IMR-90 (cell line): ENCODE data around the gene TPSB2. TPM values are rescaled to one million over a fixed set of nuclear protein-coding genes. Genes with fewer than 3 reads are reported as not detected.

ENCODE experiments used
- ATAC-seq: fragments of 200-7000 bp; cut with Tn5 transposase; 2 replicates; pipeline ENCODE4 v1.9.1; 2020; ENCODE audit warnings: low read depth, mild to moderate bottlenecking, moderate library complexity
- BruUV-seq: library from RNA; stranded (reverse); fragments of 400-500 nt; replicated peaks from 2 replicates; lab custom pipeline; 2021; lab: Mats Ljungman, UMichigan
- CTCF ChIA-PET: fragments of 300-600 bp; formaldehyde crosslinking; extraction: SDS; loops from one replicate; lab custom pipeline; 2021; ENCODE audit warnings: antibody characterized with exemption; lab: Yijun Ruan, JAX
- POLR2A ChIA-PET: fragments of 300-600 bp; sonication (Branson Sonifier 250); formaldehyde crosslinking; loops from one replicate; lab custom pipeline; 2022; ENCODE audit warnings: antibody characterized with exemption; ENCODE audit not compliant: unreplicated experiment; lab: Charles Lee
- DNase-seq: peaks from one replicate; pipeline ENCODE4 v3.0.0; 2013
- H2AFZ ChIP-seq: replicated peaks from 2 replicates; pipeline ENCODE3; 2013; ENCODE audit warnings: low read length, mild to moderate bottlenecking; ENCODE audit not compliant: poor library complexity
- H2AK5ac ChIP-seq: 2 replicates; pipeline ENCODE4 v1.6.1; 2013; ENCODE audit warnings: low read depth, low read length, inconsistent platforms
- H2AK9ac ChIP-seq: replicated peaks from 2 replicates; pipeline ENCODE3; 2013; ENCODE audit warnings: mild to moderate bottlenecking, low read depth, low read length, moderate library complexity; ENCODE audit not compliant: poor library complexity
- H2BK120ac ChIP-seq: 2 replicates; pipeline ENCODE4 v1.6.1; 2013; ENCODE audit warnings: low read depth, low read length, inconsistent platforms
- H2BK15ac ChIP-seq: 3 replicates; pipeline ENCODE4 v1.6.1; 2013; ENCODE audit warnings: low read depth, low read length, inconsistent platforms
- H2BK20ac ChIP-seq: 2 replicates; pipeline ENCODE4 v1.6.1; 2013; ENCODE audit warnings: low read depth, mild to moderate bottlenecking, inconsistent platforms, low read length, moderate library complexity
- H2BK5ac ChIP-seq: 2 replicates; pipeline ENCODE4 v1.6.1; 2013; ENCODE audit warnings: mild to moderate bottlenecking, low read depth, low read length, inconsistent platforms; ENCODE audit not compliant: poor library complexity, severe bottlenecking
- H3K14ac ChIP-seq: replicated peaks from 2 replicates; pipeline ENCODE4 v1.6.1; 2013; ENCODE audit warnings: low read depth, low read length, inconsistent platforms
- H3K18ac ChIP-seq: 2 replicates; pipeline ENCODE4 v1.6.1; 2013; ENCODE audit warnings: low read depth, low read length, control low read depth
- H3K23ac ChIP-seq: 2 replicates; pipeline ENCODE4 v1.6.1; 2013; ENCODE audit warnings: low read depth, low read length, inconsistent platforms
- H3K27ac ChIP-seq: 2 replicates; pipeline ENCODE4 v1.5.1; 2013; ENCODE audit warnings: mild to moderate bottlenecking, control low read depth, low read length; ENCODE audit not compliant: insufficient read depth
- H3K27me3 ChIP-seq: 2 replicates; pipeline ENCODE4 v1.6.1; 2013; ENCODE audit warnings: low read length; ENCODE audit not compliant: control insufficient read depth, insufficient read depth
- H3K36me3 ChIP-seq: 2 replicates; pipeline ENCODE4 v1.6.1; 2013; ENCODE audit warnings: low read length, mixed read lengths; ENCODE audit not compliant: control insufficient read depth, insufficient read depth
- H3K4ac ChIP-seq: 2 replicates; pipeline ENCODE4 v1.6.1; 2013; ENCODE audit warnings: low read depth, low read length, inconsistent platforms
- H3K4me1 ChIP-seq: 2 replicates; pipeline ENCODE4 v1.6.1; 2013; ENCODE audit warnings: low read length, mixed read lengths; ENCODE audit not compliant: control insufficient read depth, insufficient read depth
- H3K4me2 ChIP-seq: 2 replicates; pipeline ENCODE4 v1.6.1; 2013; ENCODE audit warnings: low read depth, mild to moderate bottlenecking, control low read depth, low read length, moderate library complexity
- H3K4me3 ChIP-seq: 2 replicates; pipeline ENCODE4 v1.5.1; 2013; ENCODE audit warnings: low read depth, mild to moderate bottlenecking, control low read depth, low read length, moderate library complexity; ENCODE audit not compliant: insufficient read depth
- H3K56ac ChIP-seq: 2 replicates; pipeline ENCODE4 v1.6.1; 2013; ENCODE audit warnings: low read length, inconsistent platforms; ENCODE audit not compliant: insufficient read depth; ENCODE audit errors: extremely low read depth
- H3K79me1 ChIP-seq, 2 experiments: 2 replicates each; pipeline ENCODE4 v1.6.1; 2013; ENCODE audit warnings: low read length in 2 of 2, inconsistent platforms in 1 of 2, low read depth in 1 of 2
- H3K9ac ChIP-seq: 2 replicates; pipeline ENCODE4 v1.6.1; 2013; ENCODE audit warnings: low read depth, low read length, control low read depth
- H3K9me1 ChIP-seq: 2 replicates; pipeline ENCODE4 v1.6.1; 2013; ENCODE audit warnings: low read length, inconsistent platforms; ENCODE audit not compliant: insufficient read depth
- H3K9me3 ChIP-seq: 2 replicates; pipeline ENCODE4 v1.6.1; 2013; ENCODE audit warnings: low read length; ENCODE audit not compliant: control insufficient read depth, insufficient read depth
- H4K20me1 ChIP-seq: 2 replicates; pipeline ENCODE4 v1.6.1; 2013; ENCODE audit warnings: low read length, inconsistent platforms; ENCODE audit not compliant: insufficient read depth
- H4K5ac ChIP-seq: 2 replicates; pipeline ENCODE4 v1.6.1; 2013; ENCODE audit warnings: mild to moderate bottlenecking, low read depth, low read length, control low read depth
- H4K8ac ChIP-seq, 2 experiments: 2 replicates each; pipeline ENCODE4 v1.6.1; 2013; ENCODE audit warnings: low read depth in 2 of 2, low read length in 2 of 2, control low read depth in 1 of 2, inconsistent platforms in 1 of 2
- H4K91ac ChIP-seq: 2 replicates; pipeline ENCODE4 v1.6.1; 2013; ENCODE audit warnings: low read depth, low read length, inconsistent platforms; ENCODE audit not compliant: insufficient read depth
- BHLHE40 ChIP-seq: fragments of 150-350 bp; IDR thresholded peaks from 2 replicates; pipeline ENCODE4 v1.6.1; 2016; ENCODE audit warnings: mild to moderate bottlenecking, low read depth, low read length
- CEBPB ChIP-seq: IDR thresholded peaks from 2 replicates; pipeline ENCODE4 v1.6.1; 2012; ENCODE audit warnings: low read depth, low read length, improper control_type of control experiment
- CHD1 ChIP-seq: IDR thresholded peaks from 2 replicates; pipeline ENCODE4 v1.6.1; 2012; ENCODE audit warnings: low read depth, low read length, improper control_type of control experiment
- FOS ChIP-seq: fragments of 150-350 bp; IDR thresholded peaks from 2 replicates; pipeline ENCODE4 v1.6.1; 2016; ENCODE audit warnings: low read depth, low read length
- MAFK ChIP-seq: IDR thresholded peaks from 2 replicates; pipeline ENCODE4 v1.6.1; 2012; ENCODE audit warnings: low read depth, low read length, improper control_type of control experiment
- MAZ ChIP-seq: IDR thresholded peaks from 2 replicates; pipeline ENCODE4 v1.6.1; 2012; ENCODE audit warnings: low read depth, mild to moderate bottlenecking, low read length, improper control_type of control experiment, moderate library complexity, borderline replicate concordance
- MXI1 ChIP-seq: IDR thresholded peaks from 2 replicates; pipeline ENCODE4 v1.6.1; 2012; ENCODE audit warnings: low read depth, mild to moderate bottlenecking, low read length, moderate library complexity, borderline replicate concordance
- NFE2L2 ChIP-seq: fragments of 150-350 bp; IDR thresholded peaks from 2 replicates; pipeline ENCODE4 v1.6.1; 2016; ENCODE audit warnings: low read depth, mild to moderate bottlenecking, low read length
- POLR2A ChIP-seq: IDR thresholded peaks from 2 replicates; pipeline ENCODE4 v1.6.1; 2012; ENCODE audit warnings: mild to moderate bottlenecking, low read depth, low read length
- RAD21 ChIP-seq: IDR thresholded peaks from 2 replicates; pipeline ENCODE4 v1.6.1; 2012; ENCODE audit warnings: low read length, improper control_type of control experiment
- RCOR1 ChIP-seq: IDR thresholded peaks from 2 replicates; pipeline ENCODE4 v1.6.1; 2012; ENCODE audit warnings: mild to moderate bottlenecking, low read length, improper control_type of control experiment; ENCODE audit not compliant: insufficient replicate concordance
- RFX5 ChIP-seq: IDR thresholded peaks from 2 replicates; pipeline ENCODE4 v1.8.0; 2012; ENCODE audit warnings: low read depth, mild to moderate bottlenecking, low read length, moderate library complexity
- SMC3 ChIP-seq: fragments of 150-350 bp; IDR thresholded peaks from 2 replicates; pipeline ENCODE4 v1.6.1; 2016; ENCODE audit warnings: low read depth, mild to moderate bottlenecking, antibody characterized with exemption, low read length, moderate library complexity
- WGBS, 2 experiments: methylation state at CpG; one replicate each; pipeline versions ENCODE4 v1.1.5 to v1.1.7; 2013; ENCODE audit warnings: missing lambda C conversion rate in 2 of 2; ENCODE audit not compliant: insufficient read length in 1 of 2; ENCODE audit errors: extremely low coverage in 2 of 2; 5-methylcytosine and 5-hydroxymethylcytosine counted together
- dilution Hi-C: fragments of 300-500 bp; cut with HindIII; formaldehyde crosslinking; loops from one replicate; pipeline ENCODE4 v1.14.3; 2018; ENCODE audit warnings: low sequenced_read_pairs; ENCODE audit not compliant: unreplicated experiment
- in situ Hi-C: fragments of 300-500 bp; cut with MboI; formaldehyde crosslinking; loops from 3 replicates; pipeline ENCODE4 v1.14.3; 2019; ENCODE audit warnings: low sequenced_read_pairs, inconsistent platforms, mixed read lengths
- intact Hi-C: fragments of 100-400 bp; cut with micrococcal nuclease; formaldehyde crosslinking; loops from 2 replicates; pipeline ENCODE4 v1.10.0; 2022
- polyA plus RNA-seq, 3 experiments: library from polyadenylated mRNA; depleted of rRNA; stranded (reverse); fragments of >200 nt; gene quantifications; 2 replicates each; pipeline ENCODE4 v1.2.3, GENCODE V29; 2012; ENCODE audit warnings: low replicate concordance in 1 of 3
- total RNA-seq: library from RNA; depleted of rRNA; stranded (reverse); fragments of >200 nt; gene quantifications from 2 replicates; pipeline ENCODE4 v1.2.3, GENCODE V29; 2012
- TF ChIP-seq, protein P1 (sequence below): conservative IDR thresholded peaks from 2 replicates; pipeline ENCODE4 v1.5.1; 2012; ENCODE audit warnings: mild to moderate bottlenecking, low read depth, low read length, improper control_type of control experiment
- TF ChIP-seq, protein P2 (sequence below): fragments of 150-350 bp; IDR thresholded peaks from 2 replicates; pipeline ENCODE4 v1.6.1; 2016; ENCODE audit warnings: low read depth, mild to moderate bottlenecking, low read length, moderate library complexity, borderline replicate concordance

The TPSB2 gene
- total and polyA plus RNA-seq, 2 of the 4 experiments (the other 2 are of a cell fraction) = not detected

DNA sequence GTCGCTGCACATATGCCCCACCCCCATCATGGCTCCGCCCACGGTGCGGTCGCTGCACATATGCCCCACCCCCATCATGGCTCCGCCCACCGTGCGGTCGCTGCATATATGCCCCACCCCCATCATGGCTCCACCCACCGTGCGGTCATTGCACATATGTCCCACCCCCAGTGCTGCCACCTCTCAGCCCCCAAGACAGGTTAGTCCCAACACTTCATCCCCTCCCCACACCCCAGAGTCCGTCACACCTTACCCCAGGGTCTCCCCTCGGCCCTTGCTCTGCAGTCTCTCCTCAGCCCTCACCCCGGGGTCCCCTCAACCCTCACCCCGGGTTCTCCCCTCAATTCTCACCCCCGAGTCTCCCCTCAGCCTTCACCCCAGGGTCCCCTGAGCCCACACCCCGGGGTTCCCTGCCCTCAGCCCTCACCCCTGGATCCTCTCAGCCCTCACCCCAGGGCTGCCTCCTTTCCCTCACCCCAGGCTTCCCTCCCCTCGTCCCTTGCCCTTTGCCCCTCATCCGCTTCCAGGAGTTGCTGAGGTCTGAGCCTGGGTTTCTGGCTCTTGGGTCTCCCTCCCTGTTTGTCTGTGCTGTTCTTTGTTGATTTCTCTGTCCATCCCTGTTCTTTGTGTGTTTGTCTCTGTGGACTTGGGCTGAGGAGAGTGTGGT, 30.5 kb downstream of the TPSB2 start:
- in situ Hi-C loops = loop anchor here (5.0 to 25.0 kb wide), 2 partner anchors 87 to 387 kb away; partner anchors contain the start of gene GNG13

More for the DNA sequence above, 30.5 kb downstream of the TPSB2 start:
- Histone ChIP-seq H3K23ac (no peak overlapping the region), H4K20me1 (no peaks in the 10 kb centered on the region; the same call in 1 of the 2 replicates), H3K9ac (no peak overlapping the region), H4K5ac (no peak overlapping the region), H2BK15ac (no peak overlapping the region), H3K27ac (no peak overlapping the region), H3K36me3 (no peaks in the 10 kb centered on the region; the same call in 1 of the 2 replicates), H3K18ac (no peak overlapping the region), H3K56ac (no peak overlapping the region), H2AK5ac (no peak overlapping the region), H3K14ac (no peak overlapping the region), H2BK120ac (no peak overlapping the region), H2BK5ac (no peak overlapping the region), H3K4ac (no peak overlapping the region), H2BK20ac (no peak overlapping the region), H2AFZ (no peak overlapping the region), H3K4me2 (no peak overlapping the region), H3K9me1 (no peaks in the 10 kb centered on the region), H4K91ac (no peak overlapping the region), H3K4me3 (no peak overlapping the region), H3K4me1 (no peaks in the 10 kb centered on the region), H3K79me1 (no peaks in the 10 kb centered on the region), H3K27me3 (no peaks in the 10 kb centered on the region), H3K9me3 (no peaks in the 10 kb centered on the region), H2AK9ac (no peak overlapping the region), H4K8ac (no peak overlapping the region)
- DNase-seq = no peak
- ATAC-seq = no peak
- CTCF ChIA-PET = no interaction called here
- TF ChIP-seq, protein P1, sequence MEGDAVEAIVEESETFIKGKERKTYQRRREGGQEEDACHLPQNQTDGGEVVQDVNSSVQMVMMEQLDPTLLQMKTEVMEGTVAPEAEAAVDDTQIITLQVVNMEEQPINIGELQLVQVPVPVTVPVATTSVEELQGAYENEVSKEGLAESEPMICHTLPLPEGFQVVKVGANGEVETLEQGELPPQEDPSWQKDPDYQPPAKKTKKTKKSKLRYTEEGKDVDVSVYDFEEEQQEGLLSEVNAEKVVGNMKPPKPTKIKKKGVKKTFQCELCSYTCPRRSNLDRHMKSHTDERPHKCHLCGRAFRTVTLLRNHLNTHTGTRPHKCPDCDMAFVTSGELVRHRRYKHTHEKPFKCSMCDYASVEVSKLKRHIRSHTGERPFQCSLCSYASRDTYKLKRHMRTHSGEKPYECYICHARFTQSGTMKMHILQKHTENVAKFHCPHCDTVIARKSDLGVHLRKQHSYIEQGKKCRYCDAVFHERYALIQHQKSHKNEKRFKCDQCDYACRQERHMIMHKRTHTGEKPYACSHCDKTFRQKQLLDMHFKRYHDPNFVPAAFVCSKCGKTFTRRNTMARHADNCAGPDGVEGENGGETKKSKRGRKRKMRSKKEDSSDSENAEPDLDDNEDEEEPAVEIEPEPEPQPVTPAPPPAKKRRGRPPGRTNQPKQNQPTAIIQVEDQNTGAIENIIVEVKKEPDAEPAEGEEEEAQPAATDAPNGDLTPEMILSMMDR = no peak
- TF ChIP-seq RAD21 (no peak), MAZ (no peak), POLR2A (no peak), SMC3 (no peak), RCOR1 (no peak), BHLHE40 (no peak), MAFK (no peak), NFE2L2 (no peak), CHD1 (no peak), CEBPB (no peak), RFX5 (no peak), MXI1 (no peak), FOS (no peak)
- TF ChIP-seq, protein P2, sequence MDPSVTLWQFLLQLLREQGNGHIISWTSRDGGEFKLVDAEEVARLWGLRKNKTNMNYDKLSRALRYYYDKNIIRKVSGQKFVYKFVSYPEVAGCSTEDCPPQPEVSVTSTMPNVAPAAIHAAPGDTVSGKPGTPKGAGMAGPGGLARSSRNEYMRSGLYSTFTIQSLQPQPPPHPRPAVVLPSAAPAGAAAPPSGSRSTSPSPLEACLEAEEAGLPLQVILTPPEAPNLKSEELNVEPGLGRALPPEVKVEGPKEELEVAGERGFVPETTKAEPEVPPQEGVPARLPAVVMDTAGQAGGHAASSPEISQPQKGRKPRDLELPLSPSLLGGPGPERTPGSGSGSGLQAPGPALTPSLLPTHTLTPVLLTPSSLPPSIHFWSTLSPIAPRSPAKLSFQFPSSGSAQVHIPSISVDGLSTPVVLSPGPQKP = no peak
- dilution Hi-C loops = no loop called here
- no TSS peak for BruUV-seq
- WGBS, 2 experiments = 91% methylated on average over 7 of the region's 19 CpGs; no CpG with 5 or more reads in 1 of the 2 experiments
- POLR2A ChIA-PET = no interaction called here
- intact Hi-C loops = no loop called here
